ENCODE data around the gene NRCAM. TPM values are rescaled to one million over a fixed set of nuclear protein-coding genes. Genes with fewer than 3 reads are reported as not detected.

The NRCAM gene
- total RNA-seq, 1 donor from 2014 or later: 9.5 TPM

- no peak for DNase-seq (ENCODE audit: low spot score)
- no peaks in the 10 kb centered on the region for H3K36me3 Mint-ChIP-seq (ENCODE audit: low read depth)
- H3K27ac Mint-ChIP-seq (ENCODE audit: unreplicated experiment): no peak overlapping the region
- H3K4me1 Mint-ChIP-seq (ENCODE audit: low read depth): peaks cover 52% of the 10 kb centered on the region
- H3K27me3 Mint-ChIP-seq (ENCODE audit: low read depth): no peaks in the 10 kb centered on the region
- no peak for TF ChIP-seq CTCF (IDR thresholded peaks at IDR 0.05)
- peaks cover 7% of the 10 kb centered on the region for H3K9me3 Mint-ChIP-seq (ENCODE audit: low read depth)
- no peak overlapping the region for H3K4me3 Mint-ChIP-seq (ENCODE audit: unreplicated experiment)
These were observed 41.2 kb downstream of the NRCAM start for GRCh38 chr7:108415084-108415483.

GRCh38 chr7:108413782-108414492, 42.3 kb downstream of the NRCAM start:
- peak overlapping the region; percentile 89 for H3K27ac Mint-ChIP-seq (ENCODE audit: unreplicated experiment)
- H3K4me1 Mint-ChIP-seq (ENCODE audit: low read depth): peaks cover 41% of the 10 kb centered on the region
- H3K4me3 Mint-ChIP-seq (ENCODE audit: unreplicated experiment): no peak overlapping the region
- no peak for TF ChIP-seq CTCF (IDR thresholded peaks at IDR 0.05)
- H3K36me3 Mint-ChIP-seq (ENCODE audit: low read depth): no peaks in the 10 kb centered on the region
- no peak for DNase-seq (ENCODE audit: low spot score)
- peaks cover 7% of the 10 kb centered on the region for H3K9me3 Mint-ChIP-seq (ENCODE audit: low read depth)
- H3K27me3 Mint-ChIP-seq (ENCODE audit: low read depth): no peaks in the 10 kb centered on the region

GRCh38 chr7:108413337-108413736, 42.9 kb downstream of the NRCAM start:
- no peak for DNase-seq (ENCODE audit: low spot score)
- H3K27ac Mint-ChIP-seq (ENCODE audit: unreplicated experiment): no peak overlapping the region
- H3K9me3 Mint-ChIP-seq (ENCODE audit: low read depth): peaks cover 7% of the 10 kb centered on the region
- H3K27me3 Mint-ChIP-seq (ENCODE audit: low read depth): no peaks in the 10 kb centered on the region
- H3K4me1 Mint-ChIP-seq (ENCODE audit: low read depth): peaks cover 43% of the 10 kb centered on the region
- TF ChIP-seq CTCF (IDR thresholded peaks at IDR 0.05): no peak
- no peaks in the 10 kb centered on the region for H3K36me3 Mint-ChIP-seq (ENCODE audit: low read depth)
- no peak overlapping the region for H3K4me3 Mint-ChIP-seq (ENCODE audit: unreplicated experiment)

GRCh38 chr7:108409146-108409545, 47.1 kb downstream of the NRCAM start:
- Mint-ChIP-seq H3K4me1 (ENCODE audit: low read depth) (peaks cover 29% of the 10 kb centered on the region), H3K9me3 (ENCODE audit: low read depth) (peaks cover 7% of the 10 kb centered on the region), H3K36me3 (ENCODE audit: low read depth) (no peaks in the 10 kb centered on the region), H3K27me3 (ENCODE audit: low read depth) (no peaks in the 10 kb centered on the region), H3K4me3 (ENCODE audit: unreplicated experiment) (no peak overlapping the region), H3K27ac (ENCODE audit: unreplicated experiment) (no peak overlapping the region)
- DNase-seq (ENCODE audit: low spot score): no peak
- no peak for TF ChIP-seq CTCF (IDR thresholded peaks at IDR 0.05)

- no peak overlapping the region for H3K27ac Mint-ChIP-seq (ENCODE audit: unreplicated experiment)
- H3K4me3 Mint-ChIP-seq (ENCODE audit: unreplicated experiment): no peak overlapping the region
- no peak for DNase-seq (ENCODE audit: low spot score)
- no peak for TF ChIP-seq CTCF (IDR thresholded peaks at IDR 0.05)
- H3K27me3 Mint-ChIP-seq (ENCODE audit: low read depth): no peaks in the 10 kb centered on the region
- peaks cover 27% of the 10 kb centered on the region for H3K4me1 Mint-ChIP-seq (ENCODE audit: low read depth)
- H3K36me3 Mint-ChIP-seq (ENCODE audit: low read depth): no peaks in the 10 kb centered on the region
- peaks cover 6% of the 10 kb centered on the region for H3K9me3 Mint-ChIP-seq (ENCODE audit: low read depth)
These were observed 47.8 kb downstream of the NRCAM start for GRCh38 chr7:108408296-108408991.
